ENCODE data around the gene SLC25A52.

The SLC25A52 gene

DNA sequence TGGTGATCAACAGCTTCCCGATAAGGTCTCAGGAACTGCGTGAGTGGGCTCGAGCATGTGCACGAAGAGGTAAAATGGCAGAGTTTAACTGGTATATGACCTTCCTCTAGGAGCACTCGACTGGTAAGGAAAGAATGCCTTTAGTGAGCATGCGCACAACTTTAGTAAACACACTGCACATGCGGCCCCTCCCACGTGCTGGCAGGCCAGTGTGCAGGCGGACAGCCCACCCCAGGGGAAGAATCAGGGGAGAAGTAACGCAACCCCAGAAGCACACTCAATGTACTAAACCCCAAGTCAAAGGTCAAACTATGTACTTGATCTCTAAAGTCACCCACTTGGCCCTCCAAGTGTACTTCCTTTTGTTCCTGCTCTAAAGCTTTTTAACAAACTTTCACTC, 28.7 kb upstream of the SLC25A52 start:
- H3K4me1 ChIP-seq (ENCODE audit: low read depth, poor library complexity, severe bottlenecking), result no peaks in the 10 kb centered on the region
- H3K9ac ChIP-seq, result no peak overlapping the region
- H3K4me2 ChIP-seq, result no peak overlapping the region
- TF ChIP-seq, protein P1, sequence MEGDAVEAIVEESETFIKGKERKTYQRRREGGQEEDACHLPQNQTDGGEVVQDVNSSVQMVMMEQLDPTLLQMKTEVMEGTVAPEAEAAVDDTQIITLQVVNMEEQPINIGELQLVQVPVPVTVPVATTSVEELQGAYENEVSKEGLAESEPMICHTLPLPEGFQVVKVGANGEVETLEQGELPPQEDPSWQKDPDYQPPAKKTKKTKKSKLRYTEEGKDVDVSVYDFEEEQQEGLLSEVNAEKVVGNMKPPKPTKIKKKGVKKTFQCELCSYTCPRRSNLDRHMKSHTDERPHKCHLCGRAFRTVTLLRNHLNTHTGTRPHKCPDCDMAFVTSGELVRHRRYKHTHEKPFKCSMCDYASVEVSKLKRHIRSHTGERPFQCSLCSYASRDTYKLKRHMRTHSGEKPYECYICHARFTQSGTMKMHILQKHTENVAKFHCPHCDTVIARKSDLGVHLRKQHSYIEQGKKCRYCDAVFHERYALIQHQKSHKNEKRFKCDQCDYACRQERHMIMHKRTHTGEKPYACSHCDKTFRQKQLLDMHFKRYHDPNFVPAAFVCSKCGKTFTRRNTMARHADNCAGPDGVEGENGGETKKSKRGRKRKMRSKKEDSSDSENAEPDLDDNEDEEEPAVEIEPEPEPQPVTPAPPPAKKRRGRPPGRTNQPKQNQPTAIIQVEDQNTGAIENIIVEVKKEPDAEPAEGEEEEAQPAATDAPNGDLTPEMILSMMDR (conservative IDR thresholded peaks at IDR 0.05; ENCODE audit: low read depth, low read length), result no peak
- no peak overlapping the region for H3K27ac ChIP-seq
- H3K79me2 ChIP-seq (ENCODE audit: insufficient read depth, low read depth), result no peaks in the 10 kb centered on the region
- H3K4me3 ChIP-seq (IDR thresholded peaks at IDR 0.05; ENCODE audit: insufficient read depth, low read depth, low read length), result no peak overlapping the region
- no peaks in the 10 kb centered on the region for H3K27me3 ChIP-seq (ENCODE audit: insufficient read depth, low read depth)
- H2AFZ ChIP-seq (ENCODE audit: low read depth), result no peak overlapping the region
- no peaks in the 10 kb centered on the region for H4K20me1 ChIP-seq (ENCODE audit: insufficient read depth)
- H3K36me3 ChIP-seq (ENCODE audit: insufficient read depth), result no peaks in the 10 kb centered on the region

DNA sequence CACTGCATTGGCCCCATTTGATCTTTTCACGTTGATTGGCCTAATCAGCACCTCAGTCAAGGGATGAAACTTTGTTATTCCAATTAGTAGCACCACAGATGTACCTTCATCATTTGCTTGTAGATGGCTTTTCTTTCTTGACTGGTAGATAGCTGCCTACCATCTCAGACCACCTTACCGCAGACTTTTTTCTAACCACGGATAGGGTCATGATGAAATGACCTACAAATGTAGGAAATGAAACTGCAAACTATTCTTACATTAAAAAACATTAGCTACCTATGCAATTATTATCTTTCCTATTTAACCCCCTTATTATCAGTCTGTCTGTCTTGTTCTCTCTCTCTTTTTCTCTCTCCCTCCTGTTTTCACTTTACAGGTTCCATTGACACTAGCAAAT, 22.4 kb upstream of the SLC25A52 start:
- no peak overlapping the region for H3K27ac ChIP-seq
- H3K4me2 ChIP-seq, result no peak overlapping the region
- no peak overlapping the region for H3K4me3 ChIP-seq (IDR thresholded peaks at IDR 0.05; ENCODE audit: insufficient read depth, low read depth, low read length)
- TF ChIP-seq, protein P1 (conservative IDR thresholded peaks at IDR 0.05; ENCODE audit: low read depth, low read length), result no peak
- H2AFZ ChIP-seq (ENCODE audit: low read depth), result no peak overlapping the region
- no peaks in the 10 kb centered on the region for H3K4me1 ChIP-seq (ENCODE audit: low read depth, poor library complexity, severe bottlenecking)
- H3K27me3 ChIP-seq (ENCODE audit: insufficient read depth, low read depth), result no peaks in the 10 kb centered on the region
- H4K20me1 ChIP-seq (ENCODE audit: insufficient read depth), result no peaks in the 10 kb centered on the region
- H3K9ac ChIP-seq, result no peak overlapping the region
- H3K79me2 ChIP-seq (ENCODE audit: insufficient read depth, low read depth), result no peaks in the 10 kb centered on the region
- H3K36me3 ChIP-seq (ENCODE audit: insufficient read depth), result no peaks in the 10 kb centered on the region

DNA sequence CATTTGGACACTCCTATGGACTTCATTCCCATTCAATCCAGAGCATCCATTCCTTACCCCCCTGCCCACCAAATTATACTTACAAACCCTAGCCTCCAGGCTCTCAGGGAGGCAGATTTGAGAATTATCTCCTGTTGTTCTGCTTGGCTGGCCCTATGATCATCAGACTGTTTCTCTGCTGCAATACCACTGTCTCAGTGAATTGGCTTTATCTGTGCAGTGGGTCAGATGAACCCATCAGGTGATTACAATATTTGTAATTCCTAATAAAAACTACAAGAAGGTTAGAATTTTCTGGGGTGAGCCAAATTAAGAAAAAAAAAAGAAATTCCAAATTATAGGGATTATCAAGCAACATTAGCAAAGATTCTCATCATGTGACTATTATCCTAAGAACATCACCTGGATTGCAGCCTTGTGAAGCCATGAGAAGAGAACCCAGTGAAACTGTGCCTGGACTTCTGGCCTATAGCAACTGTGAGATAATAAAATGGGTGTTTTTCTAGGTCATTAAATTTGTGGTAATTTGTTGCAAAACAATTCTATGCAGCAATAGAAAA, 17.8 kb upstream of the SLC25A52 start:
- H3K4me3 ChIP-seq (IDR thresholded peaks at IDR 0.05; ENCODE audit: insufficient read depth, low read depth, low read length), result no peak overlapping the region
- H3K36me3 ChIP-seq (ENCODE audit: insufficient read depth), result no peaks in the 10 kb centered on the region
- TF ChIP-seq, protein P1 (conservative IDR thresholded peaks at IDR 0.05; ENCODE audit: low read depth, low read length), result no peak
- no peak overlapping the region for H2AFZ ChIP-seq (ENCODE audit: low read depth)
- H3K79me2 ChIP-seq (ENCODE audit: insufficient read depth, low read depth), result no peaks in the 10 kb centered on the region
- H3K9ac ChIP-seq, result no peak overlapping the region
- H3K27me3 ChIP-seq (ENCODE audit: insufficient read depth, low read depth), result no peaks in the 10 kb centered on the region
- no peak overlapping the region for H3K4me2 ChIP-seq
- H3K4me1 ChIP-seq (ENCODE audit: low read depth, poor library complexity, severe bottlenecking), result peaks cover 22% of the 10 kb centered on the region
- no peaks in the 10 kb centered on the region for H4K20me1 ChIP-seq (ENCODE audit: insufficient read depth)
- H3K27ac ChIP-seq, result no peak overlapping the region

DNA sequence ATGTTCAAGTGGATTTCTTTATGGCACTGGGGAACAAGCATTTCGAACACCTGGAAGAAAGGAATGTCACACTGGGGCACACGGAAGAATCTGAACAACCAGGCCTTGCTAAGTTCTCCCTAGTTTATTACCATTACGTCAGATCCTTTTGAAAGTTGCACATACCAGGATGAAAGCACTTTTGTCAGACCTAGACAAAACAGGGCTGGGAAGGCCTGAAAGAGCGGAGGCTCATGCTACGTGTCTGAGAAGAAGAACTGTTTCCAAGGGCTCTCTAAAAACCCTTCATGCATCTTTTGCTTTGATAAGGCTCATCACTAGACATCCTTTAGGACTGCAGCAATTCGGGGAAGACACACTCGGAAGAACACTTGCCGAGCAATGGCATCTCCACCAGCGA, 15.4 kb upstream of the SLC25A52 start:
- Histone ChIP-seq H3K4me1 (ENCODE audit: low read depth, poor library complexity, severe bottlenecking) (peaks cover 28% of the 10 kb centered on the region), H2AFZ (ENCODE audit: low read depth) (no peak overlapping the region), H3K4me3 (IDR thresholded peaks at IDR 0.05; ENCODE audit: insufficient read depth, low read depth, low read length) (no peak overlapping the region), H3K36me3 (ENCODE audit: insufficient read depth) (no peaks in the 10 kb centered on the region), H4K20me1 (ENCODE audit: insufficient read depth) (no peaks in the 10 kb centered on the region), H3K79me2 (ENCODE audit: insufficient read depth, low read depth) (no peaks in the 10 kb centered on the region), H3K9ac (no peak overlapping the region), H3K27ac (no peak overlapping the region), H3K4me2 (no peak overlapping the region), H3K27me3 (ENCODE audit: insufficient read depth, low read depth) (no peaks in the 10 kb centered on the region)
- TF ChIP-seq, protein P1 (conservative IDR thresholded peaks at IDR 0.05; ENCODE audit: low read depth, low read length), result no peak
